ENCODE measurements around the gene CEP128.

DNA sequence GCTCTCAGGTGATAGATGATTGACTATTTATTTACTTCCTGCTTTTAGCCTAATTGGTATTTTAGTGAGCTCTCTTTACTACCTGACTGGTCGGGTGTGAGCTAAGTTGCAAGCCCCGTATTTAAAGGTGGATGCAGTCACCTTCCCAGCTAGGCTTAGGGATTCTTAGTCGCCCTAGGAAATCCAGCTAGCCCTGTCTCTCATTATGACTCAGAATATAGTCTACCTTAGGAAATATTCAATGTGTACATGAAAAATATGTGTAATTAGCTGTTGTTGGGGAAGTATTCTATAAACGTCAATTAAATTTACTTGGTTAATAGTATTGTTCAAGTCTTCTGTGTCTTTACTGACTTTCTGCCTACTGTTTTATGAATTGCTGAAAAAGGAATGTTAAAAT, 423.4 kb downstream of the CEP128 start:
- TF ChIP-seq, protein P1, sequence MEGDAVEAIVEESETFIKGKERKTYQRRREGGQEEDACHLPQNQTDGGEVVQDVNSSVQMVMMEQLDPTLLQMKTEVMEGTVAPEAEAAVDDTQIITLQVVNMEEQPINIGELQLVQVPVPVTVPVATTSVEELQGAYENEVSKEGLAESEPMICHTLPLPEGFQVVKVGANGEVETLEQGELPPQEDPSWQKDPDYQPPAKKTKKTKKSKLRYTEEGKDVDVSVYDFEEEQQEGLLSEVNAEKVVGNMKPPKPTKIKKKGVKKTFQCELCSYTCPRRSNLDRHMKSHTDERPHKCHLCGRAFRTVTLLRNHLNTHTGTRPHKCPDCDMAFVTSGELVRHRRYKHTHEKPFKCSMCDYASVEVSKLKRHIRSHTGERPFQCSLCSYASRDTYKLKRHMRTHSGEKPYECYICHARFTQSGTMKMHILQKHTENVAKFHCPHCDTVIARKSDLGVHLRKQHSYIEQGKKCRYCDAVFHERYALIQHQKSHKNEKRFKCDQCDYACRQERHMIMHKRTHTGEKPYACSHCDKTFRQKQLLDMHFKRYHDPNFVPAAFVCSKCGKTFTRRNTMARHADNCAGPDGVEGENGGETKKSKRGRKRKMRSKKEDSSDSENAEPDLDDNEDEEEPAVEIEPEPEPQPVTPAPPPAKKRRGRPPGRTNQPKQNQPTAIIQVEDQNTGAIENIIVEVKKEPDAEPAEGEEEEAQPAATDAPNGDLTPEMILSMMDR (IDR thresholded peaks at IDR 0.05), result no peak
- TF ChIP-seq POLR2A (IDR thresholded peaks at IDR 0.05), result no peak

All from thyroid gland (tissue), 4 donors.